HG02798 (cell line): Measurements from ENCODE around the gene ZNF613.
"Not testable (repeated sequence)": the region's sequence is repeated elsewhere in the genome, so short reads cannot be mapped to it uniquely, and the experiment has no call there.

Source experiments
- ATAC-seq: cut with Tn5 transposase; IDR thresholded peaks from one replicate; pipeline ENCODE4 v1.9.1; 2021; ENCODE audit warnings: mild to moderate bottlenecking; ENCODE audit not compliant: unreplicated experiment, poor library complexity

Gene ZNF613

DNA sequence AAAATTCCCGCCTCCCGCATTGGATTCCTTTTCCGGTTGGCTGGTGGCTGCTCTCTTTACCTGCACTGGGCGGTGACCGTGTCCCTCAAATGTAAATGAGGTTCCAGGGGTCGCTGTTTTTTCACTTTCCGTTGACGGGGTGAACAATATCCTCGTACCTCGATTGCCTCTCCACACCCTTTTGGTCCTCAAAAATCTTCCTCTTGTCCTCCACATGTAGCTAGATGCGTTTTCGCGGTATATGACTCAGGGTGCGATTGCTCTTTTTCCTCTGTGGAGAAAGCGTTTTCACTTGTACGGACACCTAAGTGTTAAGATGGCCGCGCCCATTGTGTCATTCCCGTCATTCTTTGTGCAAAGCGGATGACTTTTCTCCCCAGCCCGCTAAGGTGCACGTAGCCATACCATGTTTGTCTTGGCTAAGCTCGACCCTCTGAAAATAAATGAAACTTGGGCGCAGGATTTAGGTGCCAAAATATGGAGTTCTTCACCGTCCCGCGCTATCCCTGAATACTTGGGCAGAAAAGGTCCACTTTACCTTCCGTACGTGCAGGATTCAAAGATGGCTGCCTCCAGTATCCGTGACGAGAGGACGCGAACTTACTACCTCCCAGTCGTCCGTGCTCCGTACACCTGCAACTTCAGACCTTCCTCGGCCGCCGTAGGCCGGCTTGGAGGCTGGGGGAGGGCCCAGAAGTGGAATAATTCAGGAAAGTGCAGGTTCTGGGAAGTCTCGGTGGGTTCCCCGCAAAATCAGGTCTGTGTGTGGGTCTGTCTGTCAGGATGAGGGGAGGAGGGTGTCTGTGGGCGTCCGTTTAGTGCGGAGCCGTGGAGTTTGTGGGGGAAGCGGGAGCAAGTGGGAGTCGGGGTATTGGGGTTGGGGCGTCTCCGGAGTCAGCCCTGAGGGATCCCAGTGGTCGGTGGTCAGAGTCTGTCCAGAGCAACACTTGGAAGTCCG, at the start of gene ZNF613:
ZNF613 (plus strand) TSS at position 689 of the 958 bp plus-strand sequence. CDS start 8,749 bp downstream, outside the sequence.
- peak; percentile 89 for ATAC-seq

DNA sequence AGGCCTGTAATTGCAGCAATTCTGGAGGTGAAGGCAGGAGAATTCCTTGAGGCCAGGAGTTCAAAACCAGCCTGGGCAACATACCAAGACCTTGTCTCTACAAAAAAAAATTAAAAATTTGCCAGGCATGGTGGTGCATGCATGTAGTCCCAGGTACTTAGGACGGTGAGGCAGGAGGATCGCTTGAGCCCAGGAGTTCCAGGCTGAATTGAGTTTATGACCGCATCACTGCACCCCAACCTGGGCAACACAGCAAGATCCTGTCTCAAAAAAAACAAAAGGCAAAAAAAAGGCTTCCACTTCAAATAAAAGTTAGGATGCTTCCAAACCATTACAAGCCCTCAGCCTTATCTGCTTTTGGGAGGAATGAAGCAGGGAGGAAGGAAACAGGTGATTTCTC, 44.8 kb upstream of the ZNF613 start:
- no peak for ATAC-seq

DNA sequence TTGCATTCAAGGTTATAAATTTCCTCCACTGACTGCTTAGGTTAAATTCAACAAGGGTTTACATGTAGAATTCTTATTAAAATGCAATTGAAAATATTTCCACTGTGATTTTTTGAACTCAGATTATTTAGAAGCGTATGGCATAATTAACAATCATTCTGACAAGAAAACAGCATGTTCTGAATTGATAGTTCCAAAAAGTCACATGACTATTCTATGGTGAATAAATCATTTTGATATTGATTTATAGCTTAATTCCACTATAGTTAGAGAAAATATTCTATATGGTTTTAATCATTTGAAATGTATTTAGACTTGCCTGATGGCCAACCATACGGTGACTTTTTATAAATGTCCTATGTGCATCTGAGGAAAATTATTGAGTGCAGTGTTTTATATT, 42.6 kb upstream of the ZNF613 start:
- ATAC-seq, result no peak

- ATAC-seq, result peak; percentile 68
These were observed 39.5 kb upstream of the ZNF613 start, which contains the start of gene ZNF577 for GRCh38 chr19:51887522-51888498. Gene ZNF577, minus strand, starts transcription at chr19:51887951. Its CDS starts 7,569 bp downstream, at chr19:51880382.

DNA sequence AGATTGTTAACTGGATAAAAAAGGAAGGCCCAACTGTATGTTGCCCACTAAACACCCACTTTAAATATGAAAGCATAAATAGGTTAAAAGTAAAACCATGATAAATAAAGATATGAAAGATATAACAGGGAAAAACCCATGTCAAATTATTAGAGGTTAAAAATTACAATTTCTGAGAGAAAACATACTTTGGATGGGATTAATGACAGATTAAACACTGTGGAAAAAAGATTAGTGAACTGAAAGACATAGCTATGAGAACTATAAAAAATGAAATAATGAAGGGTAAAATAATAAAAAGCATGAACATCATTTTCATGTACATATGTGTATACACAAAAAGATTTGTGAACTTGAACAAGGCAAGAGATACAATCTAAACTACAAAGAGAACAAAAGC, 37.3 kb upstream of the ZNF613 start:
- ATAC-seq, result no peak

DNA sequence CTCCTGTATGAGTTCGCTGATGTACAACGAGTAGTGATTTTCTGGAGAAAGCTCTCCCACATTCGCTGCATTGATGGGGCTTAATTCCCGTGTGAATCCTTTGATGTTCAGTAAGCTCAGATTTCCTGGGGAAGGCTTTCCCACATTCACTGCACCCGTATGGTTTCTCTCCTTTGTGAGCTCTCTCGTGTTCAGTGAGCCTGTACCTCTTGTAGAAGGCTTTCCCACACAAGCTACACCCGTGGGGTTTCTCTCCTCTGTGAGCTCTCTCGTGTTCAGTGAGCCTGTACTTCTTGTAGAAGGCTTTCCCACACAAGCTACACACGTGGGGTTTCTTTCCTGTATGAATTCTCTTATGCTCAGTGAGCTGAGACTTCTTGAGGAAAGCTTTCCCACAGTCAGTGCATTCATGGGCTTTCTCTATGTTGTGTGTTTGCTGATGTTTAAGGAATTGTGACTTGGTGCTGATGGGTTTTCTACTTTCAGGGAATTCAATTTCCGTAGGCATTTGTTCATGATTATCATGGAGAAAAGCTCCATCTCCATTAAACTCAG, 36.0 kb upstream of the ZNF613 start:
- no peak for ATAC-seq

GRCh38 chr19:51901860-51902259, 25.4 kb upstream of the ZNF613 start:
- ATAC-seq, result no peak

- no peak for ATAC-seq
These were observed 24.1 kb upstream of the ZNF613 start for GRCh38 chr19:51903192-51903591.

GRCh38 chr19:51904331-51905165, 22.7 kb upstream of the ZNF613 start, which contains the start of gene ZNF649:
Gene ZNF649, minus strand, starts transcription at chr19:51905017. Its CDS starts 4,910 bp downstream, at chr19:51900107.
- ATAC-seq, result peak; percentile 90

DNA sequence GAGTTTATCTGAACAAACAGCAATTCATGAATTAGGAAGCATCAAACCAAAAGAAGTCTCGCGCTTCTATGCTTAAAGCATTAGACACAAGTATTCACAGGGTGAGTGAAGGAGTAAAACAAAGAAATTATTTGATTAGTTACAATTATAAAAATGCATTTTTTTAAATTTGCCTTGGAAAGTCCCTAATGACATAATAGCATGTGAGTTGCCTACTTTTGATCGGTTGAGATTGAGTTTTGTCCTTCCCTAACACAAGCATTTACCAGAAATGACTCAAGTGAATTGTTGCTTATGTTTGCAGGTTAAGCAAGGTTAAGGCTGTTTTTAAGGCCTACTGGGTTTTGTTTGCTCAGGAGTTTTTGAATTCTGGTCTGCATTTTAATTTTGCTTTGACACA, 22.1 kb upstream of the ZNF613 start:
- no peak for ATAC-seq

DNA sequence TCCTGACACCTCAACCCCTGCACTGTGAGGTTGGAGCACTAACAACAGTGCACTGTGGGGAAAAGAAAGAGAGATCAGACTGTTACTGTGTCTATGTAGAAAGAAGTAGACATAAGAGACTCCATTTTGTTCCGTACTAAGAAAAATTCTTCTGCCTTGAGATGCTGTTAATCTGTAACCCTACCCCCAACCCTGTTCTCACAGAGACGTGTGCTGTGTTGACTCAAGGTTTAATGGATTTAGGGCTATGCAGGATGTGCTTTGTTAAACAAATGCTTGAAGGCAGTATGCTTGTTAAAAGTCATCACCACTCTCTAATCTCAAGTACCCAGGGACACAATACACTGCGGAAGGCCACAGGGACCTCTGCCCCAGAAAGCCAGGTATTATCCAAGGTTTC, 21.6 kb upstream of the ZNF613 start:
- not testable (repeated sequence) for ATAC-seq

DNA sequence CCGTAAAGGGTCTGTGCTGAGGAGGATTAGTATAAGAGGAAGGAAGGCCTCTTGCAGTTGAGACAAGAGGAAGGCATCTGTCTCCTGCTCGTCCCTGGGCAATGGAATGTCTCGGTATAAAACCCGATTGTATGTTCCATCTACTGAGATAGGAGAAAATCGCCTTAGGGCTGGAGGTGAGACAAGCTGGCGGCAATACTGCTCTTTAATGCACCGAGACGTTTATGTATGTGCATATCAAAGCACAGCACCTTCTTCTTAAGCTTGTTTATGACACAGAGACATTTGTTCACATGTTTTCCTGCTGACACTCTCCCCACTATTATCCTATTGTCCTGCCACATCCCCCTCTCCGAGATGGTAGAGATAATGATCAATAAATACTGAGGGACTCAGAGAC, 21.2 kb upstream of the ZNF613 start:
- not testable (repeated sequence) for ATAC-seq

GRCh38 chr19:51907981-51908380, 19.3 kb upstream of the ZNF613 start:
- not testable (repeated sequence) for ATAC-seq

- no peak for ATAC-seq
These were observed 11.9 kb upstream of the ZNF613 start for GRCh38 chr19:51915324-51915867.

DNA sequence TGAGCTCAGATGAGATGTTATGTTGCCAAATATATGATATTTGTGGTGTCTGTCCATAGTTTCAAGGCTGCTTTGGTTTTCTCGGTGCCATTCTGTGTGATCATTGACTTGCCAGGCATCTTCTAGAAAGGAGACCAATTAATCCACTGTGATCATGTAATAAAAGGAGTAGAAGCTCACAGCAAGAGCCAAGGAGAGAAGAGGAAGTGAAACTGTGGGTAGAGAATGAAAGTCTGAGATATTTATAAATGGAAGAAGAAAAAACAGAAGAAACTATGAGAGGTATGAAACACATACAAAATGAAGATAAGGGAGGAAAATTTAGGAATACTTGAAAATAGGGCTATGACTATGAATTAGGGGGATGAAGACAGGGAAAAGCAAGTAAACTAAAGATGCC, 11.1 kb upstream of the ZNF613 start:
- ATAC-seq, result no peak

DNA sequence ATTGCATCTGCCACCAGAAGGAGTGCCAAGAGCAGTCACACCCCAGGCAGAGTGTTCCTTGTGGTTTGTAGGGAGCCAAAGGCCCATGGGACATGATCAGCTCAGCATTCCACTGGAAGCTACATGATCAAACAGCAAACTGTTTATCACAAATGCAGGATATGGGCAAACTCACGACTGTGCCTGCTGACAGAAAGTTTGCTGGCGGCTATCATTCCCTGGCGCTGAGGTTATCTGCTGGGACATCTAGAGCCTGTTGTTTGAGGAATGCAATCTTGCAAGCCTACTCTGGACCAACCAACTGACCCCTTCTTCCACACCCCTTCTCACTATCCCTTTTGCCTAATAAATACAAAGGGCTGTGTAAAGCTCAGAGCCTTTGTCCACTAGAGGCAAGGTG, 7.7 kb upstream of the ZNF613 start:
- ATAC-seq, result no peak

GRCh38 chr19:51921949-51922348, 5.3 kb upstream of the ZNF613 start:
- ATAC-seq, result no peak

DNA sequence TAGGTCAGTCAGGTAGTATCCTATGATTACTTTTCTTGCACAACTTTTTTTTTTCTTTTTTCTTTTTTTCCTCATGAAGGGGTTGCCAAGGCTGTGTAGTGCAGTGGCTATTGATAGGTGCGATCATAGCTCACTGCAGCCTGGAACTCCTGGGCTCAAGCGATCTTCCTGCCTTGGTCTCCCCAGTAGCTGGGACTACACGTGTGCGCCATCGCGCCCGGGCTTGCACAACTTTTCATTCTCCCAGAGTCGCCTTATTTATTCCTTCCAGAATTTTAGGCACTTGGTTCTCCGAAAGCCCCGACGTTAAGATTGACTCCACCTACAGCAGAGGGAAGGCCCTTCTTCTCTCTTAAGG, 867 bp upstream of the ZNF613 start:
- no peak for ATAC-seq

- ATAC-seq, result no peak
These were observed 587 bp downstream of the ZNF613 start for GRCh38 chr19:51927859-51928258.
